HepG2 (cell line): ENCODE results near the gene STRN3. TPM values are rescaled to one million over a fixed set of nuclear protein-coding genes. Genes with fewer than 3 reads are reported as not detected.

Experiments
- ARNT2 ChIP-seq: sonication (generic); formaldehyde crosslinking; IDR thresholded peaks from 2 replicates; pipeline ENCODE4 v1.8.0; 2022; ENCODE audit warnings: mild to moderate bottlenecking, low read depth, missing genetic modification reagents, moderate library complexity
- E2F1 ChIP-seq: sonication (generic); formaldehyde crosslinking; IDR thresholded peaks from 2 replicates; pipeline ENCODE4 v1.5.0; 2020; ENCODE audit warnings: missing genetic modification reagents
- HNRNPUL1 ChIP-seq: fragments of 200-400 bp; formaldehyde crosslinking; IDR thresholded peaks from 2 replicates; pipeline ENCODE4 v1.6.1; 2017; ENCODE audit warnings: low read depth, mild to moderate bottlenecking, low read length, moderate library complexity
- HOXA9 ChIP-seq: sonication (generic); formaldehyde crosslinking; IDR thresholded peaks from 2 replicates; pipeline ENCODE4 v1.8.1; 2022; ENCODE audit warnings: missing genetic modification reagents, mild to moderate bottlenecking, moderate library complexity, borderline replicate concordance
- LCORL ChIP-seq, 2 experiments: fragments of 450-650 bp in 1 of 2; sonication (generic) in 1 of 2; formaldehyde crosslinking in 1 of 2; IDR thresholded peaks; 2 replicates each; pipeline versions ENCODE4 v1.5.0 to v1.6.1; 2017 to 2020; ENCODE audit warnings: antibody characterized with exemption in 1 of 2, missing genetic modification reagents in 1 of 2
- MATR3 ChIP-seq: sonication (generic); formaldehyde crosslinking; IDR thresholded peaks from 2 replicates; pipeline ENCODE4 v1.4.0; 2020; ENCODE audit warnings: missing genetic modification reagents
- MEIS1 ChIP-seq: sonication (generic); formaldehyde crosslinking; IDR thresholded peaks from 2 replicates; pipeline ENCODE4 v1.9.0; 2021; ENCODE audit warnings: mild to moderate bottlenecking, missing genetic modification reagents, moderate library complexity, borderline replicate concordance
- REST ChIP-seq, 2 experiments: IDR thresholded peaks; 2 replicates each; pipeline ENCODE4 v1.6.1; 2011 to 2012; ENCODE audit warnings: low read length in 2 of 2, borderline replicate concordance in 1 of 2, low read depth in 1 of 2, mild to moderate bottlenecking in 1 of 2, moderate library complexity in 1 of 2
- TBP ChIP-seq: sonication (generic); formaldehyde crosslinking; IDR thresholded peaks from 2 replicates; pipeline ENCODE4 v1.5.0; 2020; ENCODE audit warnings: missing genetic modification reagents
- YEATS4 ChIP-seq: sonication (generic); formaldehyde crosslinking; IDR thresholded peaks from 2 replicates; pipeline ENCODE4 v1.4.0; 2020; ENCODE audit warnings: missing genetic modification reagents, borderline replicate concordance
- ZFP36L1 ChIP-seq: sonication (generic); formaldehyde crosslinking; IDR thresholded peaks from 2 replicates; pipeline ENCODE4 v1.8.0; 2022; ENCODE audit warnings: mild to moderate bottlenecking, missing genetic modification reagents, moderate library complexity
- ZMAT5 ChIP-seq: sonication (generic); formaldehyde crosslinking; IDR thresholded peaks from 2 replicates; pipeline ENCODE4 v1.5.0; 2020; ENCODE audit warnings: mild to moderate bottlenecking, low read depth, missing genetic modification reagents, borderline replicate concordance
- ZNF34 ChIP-seq: sonication (generic); formaldehyde crosslinking; IDR thresholded peaks from 2 replicates; pipeline ENCODE4 v1.4.0; 2020; ENCODE audit warnings: mild to moderate bottlenecking, missing genetic modification reagents, borderline replicate concordance
- ZNF580 ChIP-seq: IDR thresholded peaks from 2 replicates; pipeline ENCODE4 v1.6.1; 2016; ENCODE audit warnings: low read depth, borderline replicate concordance
- ZNF589 ChIP-seq: sonication (generic); formaldehyde crosslinking; conservative IDR thresholded peaks from 2 replicates; pipeline ENCODE4 v1.8.0; 2022; ENCODE audit warnings: mild to moderate bottlenecking, moderate library complexity, missing genetic modification reagents
- ZNF614 ChIP-seq: IDR thresholded peaks from 2 replicates; pipeline ENCODE4 v1.6.1; 2018; ENCODE audit warnings: missing biosample characterization, missing genetic modification reagents, inconsistent platforms, borderline replicate concordance
- ZNF674 ChIP-seq: sonication (generic); formaldehyde crosslinking; IDR thresholded peaks from 2 replicates; pipeline ENCODE4 v1.5.0; 2020; ENCODE audit warnings: low read depth, mild to moderate bottlenecking, missing genetic modification reagents
- polyA plus RNA-seq, 8 experiments: library from polyadenylated mRNA; depleted of rRNA in 3 of 8; stranded (reverse) in 7 of 8; unstranded in 1 of 8; fragments of >200 nt; fragmentation: Illumina TruSeq in 4 of 8; extraction: Trizol in 4 of 8; gene quantifications; 2 replicates each; pipeline versions ENCODE4 v1.2.1 to v1.2.3, GENCODE V29; 2011 to 2016; ENCODE audit warnings: low read depth in 4 of 8, missing spikeins in 1 of 8, mixed read lengths in 1 of 8; ENCODE audit not compliant: insufficient read depth in 1 of 8
- total RNA-seq, 5 experiments: library from RNA; depleted of rRNA; stranded (reverse); fragments of >200 nt; fragmentation: Illumina TruSeq; extraction: Trizol; gene quantifications; 2 replicates each; pipeline ENCODE4 v1.2.3, GENCODE V29; 2016; ENCODE audit warnings: low read depth in 1 of 5
- TF ChIP-seq, protein P1 (sequence below): sonication (generic); formaldehyde crosslinking; IDR thresholded peaks from 2 replicates; pipeline ENCODE4 v1.5.1; 2020; ENCODE audit warnings: mild to moderate bottlenecking, missing genetic modification reagents, moderate library complexity
- TF ChIP-seq, protein P2 (sequence below): sonication (generic); formaldehyde crosslinking; IDR thresholded peaks from 2 replicates; pipeline ENCODE4 v1.4.0; 2020; ENCODE audit warnings: missing genetic modification reagents, borderline replicate concordance

The STRN3 gene
- total and polyA plus RNA-seq, 2 of the 13 experiments (the other 11 are each of a cell fraction or from before 2014, with no cell fraction given): 49.4 to 123 TPM

DNA sequence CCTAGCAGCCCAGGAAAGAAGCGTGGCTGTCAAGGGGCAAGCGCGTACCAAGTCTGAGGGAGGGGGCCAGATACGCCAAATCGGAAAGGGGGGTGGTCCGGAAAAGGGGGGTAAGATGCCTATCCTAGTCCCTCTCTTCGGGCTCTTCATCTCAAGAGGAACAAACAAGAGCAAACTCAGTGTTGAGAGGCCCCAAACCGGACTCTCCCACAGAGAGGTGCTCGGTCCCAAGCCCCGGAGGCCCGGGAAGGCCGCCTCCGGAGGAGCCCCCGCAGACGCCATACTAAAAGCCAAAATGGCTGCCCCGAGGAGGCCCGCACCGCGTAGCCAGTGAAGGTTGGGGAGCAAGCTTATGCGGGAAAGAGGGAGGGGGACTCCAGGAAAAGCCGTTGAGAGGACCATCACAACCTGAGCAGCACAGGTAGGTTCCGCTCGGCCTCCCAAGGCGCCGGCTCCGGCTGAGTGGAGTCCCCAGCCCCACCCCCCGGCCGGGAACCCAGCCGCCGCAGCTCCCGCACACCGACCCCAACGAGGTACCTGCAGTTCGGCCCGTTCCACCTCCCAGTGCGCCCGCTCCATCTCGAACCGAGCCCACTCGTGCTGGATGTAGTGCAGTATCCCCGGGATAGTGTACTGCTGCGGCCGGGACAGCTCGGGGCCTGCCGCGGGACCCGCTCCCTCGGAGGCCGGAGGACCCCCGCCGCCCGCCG lies 657 bp downstream of the STRN3 start, which contains the start of gene AP4S1 (continued):
- TF ChIP-seq E2F1 (CRISPR knock-in tag) (peak; percentile 50; the same call in 1 of the 2 replicates), MATR3 (CRISPR knock-in tag) (no peak), HNRNPUL1 (no peak), ARNT2 (CRISPR knock-in tag) (no peak), LCORL (IDR thresholded peaks at IDR 0.05) (no peak), LCORL (CRISPR knock-in tag; IDR thresholded peaks at IDR 0.05) (no peak), YEATS4 (CRISPR knock-in tag) (peak; percentile 5; the same call in 1 of the 2 replicates), ZFP36L1 (no peak), ZNF614 (CRISPR knock-in tag) (peak; percentile 67; the same call in 1 of the 2 replicates), ZNF580 (peak; percentile 33), REST (IDR thresholded peaks at IDR 0.05; ENCODE audit: borderline replicate concordance in 1 of 2, low read depth in 1 of 2, low read length in 2 of 2) (peak in 1 of 2 experiments; percentile 68; a peak in 2 of 4 replicates), HOXA9 (CRISPR knock-in tag) (no peak), MEIS1 (CRISPR knock-in tag) (peak; percentile 23; the same call in 1 of the 2 replicates), TBP (CRISPR knock-in tag) (no peak), ZNF34 (CRISPR knock-in tag) (no peak), ZNF589 (CRISPR knock-in tag) (no peak), ZMAT5 (CRISPR knock-in tag) (no peak), ZNF674 (CRISPR knock-in tag) (no peak)
- TF ChIP-seq, protein P1, sequence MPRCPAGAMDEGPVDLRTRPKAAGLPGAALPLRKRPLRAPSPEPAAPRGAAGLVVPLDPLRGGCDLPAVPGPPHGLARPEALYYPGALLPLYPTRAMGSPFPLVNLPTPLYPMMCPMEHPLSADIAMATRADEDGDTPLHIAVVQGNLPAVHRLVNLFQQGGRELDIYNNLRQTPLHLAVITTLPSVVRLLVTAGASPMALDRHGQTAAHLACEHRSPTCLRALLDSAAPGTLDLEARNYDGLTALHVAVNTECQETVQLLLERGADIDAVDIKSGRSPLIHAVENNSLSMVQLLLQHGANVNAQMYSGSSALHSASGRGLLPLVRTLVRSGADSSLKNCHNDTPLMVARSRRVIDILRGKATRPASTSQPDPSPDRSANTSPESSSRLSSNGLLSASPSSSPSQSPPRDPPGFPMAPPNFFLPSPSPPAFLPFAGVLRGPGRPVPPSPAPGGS (CRISPR knock-in tag): peak; percentile 98
- TF ChIP-seq, protein P2, sequence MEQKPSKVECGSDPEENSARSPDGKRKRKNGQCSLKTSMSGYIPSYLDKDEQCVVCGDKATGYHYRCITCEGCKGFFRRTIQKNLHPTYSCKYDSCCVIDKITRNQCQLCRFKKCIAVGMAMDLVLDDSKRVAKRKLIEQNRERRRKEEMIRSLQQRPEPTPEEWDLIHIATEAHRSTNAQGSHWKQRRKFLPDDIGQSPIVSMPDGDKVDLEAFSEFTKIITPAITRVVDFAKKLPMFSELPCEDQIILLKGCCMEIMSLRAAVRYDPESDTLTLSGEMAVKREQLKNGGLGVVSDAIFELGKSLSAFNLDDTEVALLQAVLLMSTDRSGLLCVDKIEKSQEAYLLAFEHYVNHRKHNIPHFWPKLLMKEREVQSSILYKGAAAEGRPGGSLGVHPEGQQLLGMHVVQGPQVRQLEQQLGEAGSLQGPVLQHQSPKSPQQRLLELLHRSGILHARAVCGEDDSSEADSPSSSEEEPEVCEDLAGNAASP (CRISPR knock-in tag): peak; percentile 64; the same call in 1 of the 2 replicates
